Neural crest cell (in vitro differentiated cells): ENCODE results near the gene SNRNP48. TPM values are rescaled to one million over a fixed set of nuclear protein-coding genes. Genes with fewer than 3 reads are reported as not detected.

Experiments
- DNase-seq: peaks from one replicate; pipeline ENCODE4 v3.0.0; 2021; ENCODE audit warnings: low read depth, mixed read lengths, low spot score
- H3K27ac Mint-ChIP-seq: one replicate; pipeline ENCODE4 v1.8.0; 2021; ENCODE audit warnings: mild to moderate bottlenecking, mixed read lengths; ENCODE audit not compliant: unreplicated experiment
- H3K27me3 Mint-ChIP-seq: 2 replicates; pipeline ENCODE4 v1.8.0; 2021; ENCODE audit warnings: low read depth, mild to moderate bottlenecking, mixed read lengths
- H3K36me3 Mint-ChIP-seq: 2 replicates; pipeline ENCODE4 v1.8.0; 2021; ENCODE audit warnings: low read depth, mild to moderate bottlenecking, mixed read lengths
- H3K4me1 Mint-ChIP-seq: 2 replicates; pipeline ENCODE4 v1.8.0; 2021; ENCODE audit warnings: mixed read lengths
- H3K4me3 Mint-ChIP-seq: one replicate; pipeline ENCODE4 v1.8.0; 2021; ENCODE audit warnings: mild to moderate bottlenecking, mixed read lengths
- H3K9me3 Mint-ChIP-seq: 2 replicates; pipeline ENCODE4 v1.8.0; 2021; ENCODE audit warnings: mixed read lengths
- total RNA-seq: library from RNA; stranded (reverse); gene quantifications from 2 replicates; pipeline ENCODE4 v1.2.1, GENCODE V29; 2021
- TF ChIP-seq, protein P1 (sequence below): fragments of 200-600 bp; sonication (generic); conservative IDR thresholded peaks from 2 replicates; pipeline ENCODE4 v1.5.0; 2021; ENCODE audit warnings: antibody characterized with exemption, mild to moderate bottlenecking

The SNRNP48 gene
- total RNA-seq, 1 donor from 2014 or later = 22.5 TPM

DNA sequence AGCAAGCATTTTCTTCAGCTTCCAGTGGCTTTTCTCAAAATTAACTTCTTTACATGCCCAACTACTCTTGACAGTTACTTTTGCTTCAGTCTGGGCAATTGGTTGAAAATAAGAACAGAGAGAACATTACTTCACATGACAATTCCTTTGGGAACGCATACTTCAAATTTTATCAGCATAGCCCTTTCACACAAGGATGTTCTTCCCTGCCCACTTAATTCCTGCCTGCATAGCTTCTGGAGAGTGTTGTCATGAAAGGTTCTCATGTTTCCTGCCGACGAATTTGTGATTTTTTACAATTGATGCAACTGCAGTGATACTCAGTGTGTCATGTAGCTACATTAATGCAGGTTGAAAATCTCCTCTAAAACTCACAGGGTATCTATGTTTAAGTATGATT, 22.0 kb upstream of the SNRNP48 start:
- no peak overlapping the region for H3K27ac Mint-ChIP-seq

DNA sequence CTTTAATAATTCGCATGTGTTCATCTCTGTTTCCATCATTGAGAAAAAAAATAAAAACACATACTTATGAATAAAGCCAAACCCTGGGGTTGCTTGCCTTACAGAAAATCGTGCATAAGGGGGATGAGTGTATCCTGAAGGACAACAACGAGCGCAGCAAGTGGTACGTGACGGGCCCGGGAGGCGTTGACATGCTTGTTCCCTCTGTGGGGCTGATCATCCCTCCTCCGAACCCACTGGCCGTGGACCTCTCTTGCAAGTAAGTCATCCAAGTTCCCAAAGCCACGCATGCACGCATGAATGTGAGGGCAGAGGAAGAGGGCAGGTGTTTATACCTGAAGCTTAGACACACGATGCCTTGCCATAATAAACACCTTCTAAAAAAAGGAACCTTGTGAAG, 20.9 kb upstream of the SNRNP48 start:
- H3K27ac Mint-ChIP-seq = no peak overlapping the region

More for the DNA sequence above, 22.0 kb upstream of the SNRNP48 start:
- no peak for DNase-seq
- Mint-ChIP-seq H3K4me3 (no peak overlapping the region), H3K9me3 (no peaks in the 10 kb centered on the region), H3K36me3 (no peaks in the 10 kb centered on the region), H3K4me1 (no peaks in the 10 kb centered on the region), H3K27me3 (no peaks in the 10 kb centered on the region)
- TF ChIP-seq, protein P1, sequence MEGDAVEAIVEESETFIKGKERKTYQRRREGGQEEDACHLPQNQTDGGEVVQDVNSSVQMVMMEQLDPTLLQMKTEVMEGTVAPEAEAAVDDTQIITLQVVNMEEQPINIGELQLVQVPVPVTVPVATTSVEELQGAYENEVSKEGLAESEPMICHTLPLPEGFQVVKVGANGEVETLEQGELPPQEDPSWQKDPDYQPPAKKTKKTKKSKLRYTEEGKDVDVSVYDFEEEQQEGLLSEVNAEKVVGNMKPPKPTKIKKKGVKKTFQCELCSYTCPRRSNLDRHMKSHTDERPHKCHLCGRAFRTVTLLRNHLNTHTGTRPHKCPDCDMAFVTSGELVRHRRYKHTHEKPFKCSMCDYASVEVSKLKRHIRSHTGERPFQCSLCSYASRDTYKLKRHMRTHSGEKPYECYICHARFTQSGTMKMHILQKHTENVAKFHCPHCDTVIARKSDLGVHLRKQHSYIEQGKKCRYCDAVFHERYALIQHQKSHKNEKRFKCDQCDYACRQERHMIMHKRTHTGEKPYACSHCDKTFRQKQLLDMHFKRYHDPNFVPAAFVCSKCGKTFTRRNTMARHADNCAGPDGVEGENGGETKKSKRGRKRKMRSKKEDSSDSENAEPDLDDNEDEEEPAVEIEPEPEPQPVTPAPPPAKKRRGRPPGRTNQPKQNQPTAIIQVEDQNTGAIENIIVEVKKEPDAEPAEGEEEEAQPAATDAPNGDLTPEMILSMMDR = no peak

DNA sequence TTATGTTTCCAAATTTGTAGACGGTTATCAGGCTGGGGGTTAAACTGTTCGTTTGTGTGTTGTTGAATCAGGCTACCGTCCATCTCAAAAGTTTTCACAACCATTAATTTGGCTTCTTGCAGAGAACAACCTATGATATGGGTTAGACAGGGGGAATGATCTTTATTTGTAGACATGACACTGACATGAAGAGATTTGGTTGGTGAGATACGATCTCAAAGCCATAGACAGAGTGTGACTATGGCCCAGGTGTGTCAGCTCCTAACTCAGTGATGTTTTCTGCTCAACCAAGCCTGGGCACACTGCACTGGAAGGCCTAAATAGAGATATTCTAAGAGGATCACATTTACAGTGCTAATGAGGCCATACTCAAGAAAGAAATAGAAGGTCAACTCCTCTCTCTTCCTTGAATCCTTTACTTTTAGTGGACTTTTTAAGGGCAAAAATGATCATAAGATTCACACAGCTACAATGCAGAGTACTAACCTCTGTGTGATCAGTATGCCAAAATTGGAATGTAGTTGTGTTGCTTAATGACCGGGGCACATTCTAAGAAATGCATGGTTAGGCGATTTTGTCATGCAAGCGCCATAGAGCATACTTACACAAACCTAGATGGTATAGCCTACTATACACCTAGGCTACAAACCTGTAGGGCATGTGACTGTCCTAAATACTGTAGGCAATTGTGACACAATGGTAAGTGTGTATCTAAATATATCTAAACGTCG, 17.6 kb upstream of the SNRNP48 start:
- no peaks in the 10 kb centered on the region for H3K36me3 Mint-ChIP-seq
- no peaks in the 10 kb centered on the region for H3K9me3 Mint-ChIP-seq
- TF ChIP-seq, protein P1 = no peak
- no peaks in the 10 kb centered on the region for H3K4me1 Mint-ChIP-seq
- DNase-seq = no peak
- no peak overlapping the region for H3K4me3 Mint-ChIP-seq
- H3K27ac Mint-ChIP-seq = no peak overlapping the region
- H3K27me3 Mint-ChIP-seq = peaks cover 2% of the 10 kb centered on the region

More for the DNA sequence above, 20.9 kb upstream of the SNRNP48 start:
- Mint-ChIP-seq H3K9me3 (no peaks in the 10 kb centered on the region), H3K27me3 (peaks cover 2% of the 10 kb centered on the region), H3K4me3 (no peak overlapping the region), H3K36me3 (no peaks in the 10 kb centered on the region), H3K4me1 (no peaks in the 10 kb centered on the region)
- no peak for DNase-seq
- TF ChIP-seq, protein P1 = no peak

DNA sequence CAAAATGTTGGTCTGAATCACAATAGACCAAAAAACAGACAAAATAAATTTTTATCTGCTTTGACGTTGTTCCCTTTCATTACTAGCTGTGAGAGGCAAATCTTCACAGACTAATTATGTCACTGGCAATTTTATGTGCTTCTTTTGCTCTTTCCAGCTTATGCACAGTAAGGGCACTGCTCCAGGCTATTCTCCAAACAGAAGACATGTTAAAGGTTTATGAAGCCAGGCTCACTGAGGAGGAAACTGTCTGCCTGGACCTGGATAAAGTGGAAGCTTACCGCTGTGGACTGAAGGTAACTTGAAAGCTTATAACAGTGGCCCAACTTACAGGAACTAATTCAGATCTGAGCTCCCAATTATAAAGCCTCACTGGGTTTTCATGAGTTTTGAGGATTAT, 15.5 kb upstream of the SNRNP48 start:
- TF ChIP-seq, protein P1 = no peak
- Mint-ChIP-seq H3K9me3 (no peaks in the 10 kb centered on the region), H3K36me3 (no peaks in the 10 kb centered on the region), H3K27ac (no peak overlapping the region), H3K4me1 (no peaks in the 10 kb centered on the region), H3K27me3 (peaks cover 2% of the 10 kb centered on the region), H3K4me3 (no peak overlapping the region)
- DNase-seq = no peak

DNA sequence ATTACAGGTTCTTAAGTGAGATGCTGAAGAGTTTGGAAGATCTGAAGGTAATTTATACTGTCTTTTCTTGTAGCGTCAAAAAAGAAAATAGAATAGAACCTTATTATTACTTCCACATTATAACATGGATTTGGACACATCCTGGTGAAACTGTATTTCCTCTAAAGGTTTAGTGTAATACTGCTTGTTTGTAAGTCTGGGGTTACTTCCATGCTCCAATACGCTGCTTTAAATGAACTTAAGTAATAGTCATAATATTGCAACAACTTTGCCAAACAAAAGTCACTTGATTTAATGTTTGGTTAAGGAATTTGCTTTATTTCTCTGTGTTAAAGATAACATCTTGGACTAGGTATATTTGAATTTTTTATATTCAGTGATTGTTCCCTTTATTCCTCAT, 11.5 kb upstream of the SNRNP48 start:
- H3K4me1 Mint-ChIP-seq = no peaks in the 10 kb centered on the region
- H3K4me3 Mint-ChIP-seq = no peak overlapping the region
- TF ChIP-seq, protein P1 = no peak
- peaks cover 1% of the 10 kb centered on the region for H3K27me3 Mint-ChIP-seq
- no peaks in the 10 kb centered on the region for H3K36me3 Mint-ChIP-seq
- DNase-seq = no peak
- H3K27ac Mint-ChIP-seq = no peak overlapping the region
- no peaks in the 10 kb centered on the region for H3K9me3 Mint-ChIP-seq
